ENCODE data around the gene TRAPPC14. TPM values are rescaled to one million over a fixed set of nuclear protein-coding genes. Genes with fewer than 3 reads are reported as not detected.

Gene TRAPPC14
- total and polyA plus RNA-seq, 2 of the 13 experiments (the other 11 are each of a cell fraction or from before 2014, with no cell fraction given), result 4.7 to 9.6 TPM

DNA sequence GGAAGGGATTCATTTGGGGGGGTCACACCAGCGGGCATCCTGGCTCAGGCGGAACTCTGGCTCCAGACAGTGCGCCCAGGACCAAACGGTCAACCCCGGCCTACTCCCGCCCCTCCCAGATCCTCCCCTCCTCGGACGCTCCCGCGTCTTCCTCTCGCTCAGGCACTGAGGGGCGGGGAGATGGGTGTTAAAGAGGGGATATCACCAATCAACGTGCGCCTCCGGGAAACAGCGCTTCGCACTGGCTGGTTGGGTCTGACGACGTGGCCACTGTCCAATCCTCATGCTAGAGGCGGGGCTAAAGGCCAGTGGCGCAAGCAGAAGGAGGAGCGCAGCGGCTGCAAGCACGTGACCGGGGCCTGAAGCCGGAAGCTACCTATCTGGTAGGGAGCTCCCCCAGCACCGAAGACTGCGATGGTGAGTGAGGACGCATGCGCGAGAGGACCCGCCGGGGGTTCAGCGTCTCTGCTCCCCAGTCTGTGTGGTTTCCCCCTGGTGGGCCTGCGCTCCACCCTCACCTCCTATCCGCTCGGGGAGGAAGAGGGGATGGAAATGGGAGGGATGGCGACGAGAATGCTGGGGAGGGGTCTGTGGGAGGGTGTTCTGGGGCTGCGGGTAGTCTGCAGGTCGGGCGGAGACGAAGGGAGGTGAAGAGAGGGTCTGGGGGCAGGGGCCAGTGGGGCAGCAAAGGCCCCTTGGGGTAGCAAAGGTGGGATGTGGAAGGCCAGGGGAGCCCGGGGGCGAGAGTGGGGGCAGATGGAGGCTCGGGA, 9.8 kb downstream of the TRAPPC14 start, which contains the start of gene LAMTOR4 (continued):
- TF ChIP-seq, protein P1, sequence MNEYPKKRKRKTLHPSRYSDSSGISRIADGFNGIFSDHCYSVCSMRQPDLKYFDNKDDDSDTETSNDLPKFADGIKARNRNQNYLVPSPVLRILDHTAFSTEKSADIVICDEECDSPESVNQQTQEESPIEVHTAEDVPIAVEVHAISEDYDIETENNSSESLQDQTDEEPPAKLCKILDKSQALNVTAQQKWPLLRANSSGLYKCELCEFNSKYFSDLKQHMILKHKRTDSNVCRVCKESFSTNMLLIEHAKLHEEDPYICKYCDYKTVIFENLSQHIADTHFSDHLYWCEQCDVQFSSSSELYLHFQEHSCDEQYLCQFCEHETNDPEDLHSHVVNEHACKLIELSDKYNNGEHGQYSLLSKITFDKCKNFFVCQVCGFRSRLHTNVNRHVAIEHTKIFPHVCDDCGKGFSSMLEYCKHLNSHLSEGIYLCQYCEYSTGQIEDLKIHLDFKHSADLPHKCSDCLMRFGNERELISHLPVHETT (CRISPR knock-in tag; conservative IDR thresholded peaks at IDR 0.05), result peak; percentile 52; the same call in 1 of the 2 replicates
- TF ChIP-seq, protein P2, sequence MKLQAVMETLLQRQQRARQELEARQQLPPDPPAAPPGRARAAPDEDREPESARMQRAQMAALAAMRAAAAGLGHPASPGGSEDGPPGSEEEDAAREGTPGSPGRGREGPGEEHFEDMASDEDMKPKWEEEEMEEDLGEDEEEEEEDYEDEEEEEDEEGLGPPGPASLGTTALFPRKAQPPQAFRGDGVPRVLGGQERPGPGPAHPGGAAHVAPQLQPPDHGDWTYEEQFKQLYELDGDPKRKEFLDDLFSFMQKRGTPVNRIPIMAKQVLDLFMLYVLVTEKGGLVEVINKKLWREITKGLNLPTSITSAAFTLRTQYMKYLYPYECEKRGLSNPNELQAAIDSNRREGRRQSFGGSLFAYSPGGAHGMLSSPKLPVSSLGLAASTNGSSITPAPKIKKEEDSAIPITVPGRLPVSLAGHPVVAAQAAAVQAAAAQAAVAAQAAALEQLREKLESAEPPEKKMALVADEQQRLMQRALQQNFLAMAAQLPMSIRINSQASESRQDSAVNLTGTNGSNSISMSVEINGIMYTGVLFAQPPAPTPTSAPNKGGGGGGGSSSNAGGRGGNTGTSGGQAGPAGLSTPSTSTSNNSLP (IDR thresholded peaks at IDR 0.05; ENCODE audit: low read depth, low read length), result no peak
- no peak; the same call in 1 of the 2 replicates for TF ChIP-seq NFATC3 (CRISPR knock-in tag; IDR thresholded peaks at IDR 0.05)
- TF ChIP-seq, protein P3, sequence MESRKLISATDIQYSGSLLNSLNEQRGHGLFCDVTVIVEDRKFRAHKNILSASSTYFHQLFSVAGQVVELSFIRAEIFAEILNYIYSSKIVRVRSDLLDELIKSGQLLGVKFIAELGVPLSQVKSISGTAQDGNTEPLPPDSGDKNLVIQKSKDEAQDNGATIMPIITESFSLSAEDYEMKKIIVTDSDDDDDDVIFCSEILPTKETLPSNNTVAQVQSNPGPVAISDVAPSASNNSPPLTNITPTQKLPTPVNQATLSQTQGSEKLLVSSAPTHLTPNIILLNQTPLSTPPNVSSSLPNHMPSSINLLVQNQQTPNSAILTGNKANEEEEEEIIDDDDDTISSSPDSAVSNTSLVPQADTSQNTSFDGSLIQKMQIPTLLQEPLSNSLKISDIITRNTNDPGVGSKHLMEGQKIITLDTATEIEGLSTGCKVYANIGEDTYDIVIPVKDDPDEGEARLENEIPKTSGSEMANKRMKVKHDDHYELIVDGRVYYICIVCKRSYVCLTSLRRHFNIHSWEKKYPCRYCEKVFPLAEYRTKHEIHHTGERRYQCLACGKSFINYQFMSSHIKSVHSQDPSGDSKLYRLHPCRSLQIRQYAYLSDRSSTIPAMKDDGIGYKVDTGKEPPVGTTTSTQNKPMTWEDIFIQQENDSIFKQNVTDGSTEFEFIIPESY (CRISPR knock-in tag; IDR thresholded peaks at IDR 0.05), result no peak
- TF ChIP-seq HES4 (CRISPR knock-in tag; IDR thresholded peaks at IDR 0.05; ENCODE audit: borderline replicate concordance), result no peak
- no peak for TF ChIP-seq REXO4 (CRISPR knock-in tag; IDR thresholded peaks at IDR 0.05; ENCODE audit: borderline replicate concordance)
- no peak for TF ChIP-seq ZNF263 (CRISPR knock-in tag; IDR thresholded peaks at IDR 0.05)
- TF ChIP-seq ZNF781 (CRISPR knock-in tag; IDR thresholded peaks at IDR 0.05; ENCODE audit: borderline replicate concordance, not compliant biosample characterization), result no peak
- no peak for TF ChIP-seq ZNF564 (CRISPR knock-in tag; IDR thresholded peaks at IDR 0.05)
- no peak for TF ChIP-seq TCF12 (IDR thresholded peaks at IDR 0.05)
- TF ChIP-seq TCF12 (CRISPR knock-in tag; IDR thresholded peaks at IDR 0.05), result no peak
- TF ChIP-seq ZNF3 (CRISPR knock-in tag; IDR thresholded peaks at IDR 0.05), result no peak
- TF ChIP-seq ZMAT3 (CRISPR knock-in tag; conservative IDR thresholded peaks at IDR 0.05), result 0 out of 2 replicates have a peak, but pooled peaks have one; percentile 67
- TF ChIP-seq ZNF253 (CRISPR knock-in tag; IDR thresholded peaks at IDR 0.05; ENCODE audit: borderline replicate concordance), result no peak
- no peak for TF ChIP-seq ZNF547 (CRISPR knock-in tag; IDR thresholded peaks at IDR 0.05)
- 0 out of 2 replicates have a peak, but pooled peaks have one; percentile 58 for TF ChIP-seq HNRNPL (IDR thresholded peaks at IDR 0.05; ENCODE audit: low read depth, low read length)
- no peak; the same call in 1 of the 2 replicates for TF ChIP-seq TP53 (CRISPR knock-in tag; conservative IDR thresholded peaks at IDR 0.05)
- TF ChIP-seq, protein P4, sequence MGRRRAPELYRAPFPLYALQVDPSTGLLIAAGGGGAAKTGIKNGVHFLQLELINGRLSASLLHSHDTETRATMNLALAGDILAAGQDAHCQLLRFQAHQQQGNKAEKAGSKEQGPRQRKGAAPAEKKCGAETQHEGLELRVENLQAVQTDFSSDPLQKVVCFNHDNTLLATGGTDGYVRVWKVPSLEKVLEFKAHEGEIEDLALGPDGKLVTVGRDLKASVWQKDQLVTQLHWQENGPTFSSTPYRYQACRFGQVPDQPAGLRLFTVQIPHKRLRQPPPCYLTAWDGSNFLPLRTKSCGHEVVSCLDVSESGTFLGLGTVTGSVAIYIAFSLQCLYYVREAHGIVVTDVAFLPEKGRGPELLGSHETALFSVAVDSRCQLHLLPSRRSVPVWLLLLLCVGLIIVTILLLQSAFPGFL (CRISPR knock-in tag; IDR thresholded peaks at IDR 0.05), result no peak
- no peak for TF ChIP-seq SCMH1 (CRISPR knock-in tag; IDR thresholded peaks at IDR 0.05; ENCODE audit: borderline replicate concordance)
- no peak for TF ChIP-seq MED8 (CRISPR knock-in tag; IDR thresholded peaks at IDR 0.05; ENCODE audit: insufficient replicate concordance)
- TF ChIP-seq ELF3 (CRISPR knock-in tag; IDR thresholded peaks at IDR 0.05), result peak; percentile 61; the same call in 1 of the 2 replicates
- peak; percentile 75; the same call in 1 of the 2 replicates for TF ChIP-seq CREM (IDR thresholded peaks at IDR 0.05)
- TF ChIP-seq CREM (CRISPR knock-in tag; IDR thresholded peaks at IDR 0.05), result no peak
- no peak for TF ChIP-seq CHD2 (IDR thresholded peaks at IDR 0.05; ENCODE audit: low read depth, low read length)
- TF ChIP-seq ZNF788 (CRISPR knock-in tag; IDR thresholded peaks at IDR 0.05; ENCODE audit: borderline replicate concordance), result no peak; the same call in 1 of the 2 replicates
- no peak for TF ChIP-seq TOPORS (CRISPR knock-in tag; IDR thresholded peaks at IDR 0.05)

Measured in HepG2 (cell line).